RWPE1 (cell line): Measurements from ENCODE around the gene KDM4B.

Experiments used
- CTCF ChIA-PET: fragments of 350-600 bp; sonication (Branson Sonifier 250); formaldehyde crosslinking; extraction: SDS; loops from one replicate; lab custom pipeline; 2021; lab: Yijun Ruan, JAX
- POLR2A ChIA-PET: fragments of 400-600 bp; formaldehyde crosslinking; extraction: SDS; loops from one replicate; lab custom pipeline; 2020; ENCODE audit warnings: antibody characterized with exemption; ENCODE audit not compliant: low non-redundant PET; lab: Yijun Ruan, JAX
- DNase-seq: peaks from one replicate; pipeline ENCODE4 v3.0.0; 2012; ENCODE audit warnings: low spot score
- H3K27ac ChIP-seq: fragments of 450-650 bp; 2 replicates; pipeline ENCODE4 v1.5.1; 2017
- TF ChIP-seq, protein P1 (sequence below): fragments of 450-650 bp; conservative IDR thresholded peaks from 2 replicates; pipeline ENCODE4 v1.5.1; 2017; ENCODE audit warnings: low read depth, mild to moderate bottlenecking

The KDM4B gene

DNA sequence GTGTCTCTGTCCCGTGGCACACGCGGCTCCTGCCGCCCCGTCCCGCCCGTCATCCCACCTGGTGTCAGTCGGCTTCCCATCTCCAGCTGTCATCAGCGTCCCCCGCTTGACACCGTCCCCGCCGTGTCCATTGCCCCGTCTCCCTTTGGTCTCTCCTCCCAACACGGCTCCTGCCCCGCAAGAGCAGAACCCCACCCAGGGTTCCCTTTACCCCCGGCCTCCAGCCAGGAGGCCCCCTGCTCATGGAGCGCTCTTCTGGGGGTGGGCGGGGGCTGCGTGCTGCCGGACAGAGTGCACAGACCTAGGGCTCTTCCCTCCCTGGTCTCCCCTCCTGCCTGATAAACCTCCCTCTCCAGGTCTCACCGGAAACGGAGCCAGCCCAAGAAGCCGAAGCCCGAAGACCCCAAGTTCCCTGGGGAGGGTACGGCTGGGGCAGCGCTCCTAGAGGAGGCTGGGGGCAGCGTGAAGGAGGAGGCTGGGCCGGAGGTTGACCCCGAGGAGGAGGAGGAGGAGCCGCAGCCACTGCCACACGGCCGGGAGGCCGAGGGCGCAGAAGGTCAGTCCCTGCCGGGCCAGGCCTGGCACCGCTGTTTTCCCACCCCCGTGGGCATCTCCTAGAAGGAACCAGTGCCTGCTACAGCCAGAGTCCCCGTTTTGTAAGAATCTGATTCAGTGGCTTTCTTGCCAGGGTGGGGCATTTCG, 150.5 kb downstream of the KDM4B start:
- H3K27ac ChIP-seq = no peak overlapping the region
- TF ChIP-seq, protein P1, sequence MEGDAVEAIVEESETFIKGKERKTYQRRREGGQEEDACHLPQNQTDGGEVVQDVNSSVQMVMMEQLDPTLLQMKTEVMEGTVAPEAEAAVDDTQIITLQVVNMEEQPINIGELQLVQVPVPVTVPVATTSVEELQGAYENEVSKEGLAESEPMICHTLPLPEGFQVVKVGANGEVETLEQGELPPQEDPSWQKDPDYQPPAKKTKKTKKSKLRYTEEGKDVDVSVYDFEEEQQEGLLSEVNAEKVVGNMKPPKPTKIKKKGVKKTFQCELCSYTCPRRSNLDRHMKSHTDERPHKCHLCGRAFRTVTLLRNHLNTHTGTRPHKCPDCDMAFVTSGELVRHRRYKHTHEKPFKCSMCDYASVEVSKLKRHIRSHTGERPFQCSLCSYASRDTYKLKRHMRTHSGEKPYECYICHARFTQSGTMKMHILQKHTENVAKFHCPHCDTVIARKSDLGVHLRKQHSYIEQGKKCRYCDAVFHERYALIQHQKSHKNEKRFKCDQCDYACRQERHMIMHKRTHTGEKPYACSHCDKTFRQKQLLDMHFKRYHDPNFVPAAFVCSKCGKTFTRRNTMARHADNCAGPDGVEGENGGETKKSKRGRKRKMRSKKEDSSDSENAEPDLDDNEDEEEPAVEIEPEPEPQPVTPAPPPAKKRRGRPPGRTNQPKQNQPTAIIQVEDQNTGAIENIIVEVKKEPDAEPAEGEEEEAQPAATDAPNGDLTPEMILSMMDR = no peak
- POLR2A ChIA-PET = no interaction called here

DNA sequence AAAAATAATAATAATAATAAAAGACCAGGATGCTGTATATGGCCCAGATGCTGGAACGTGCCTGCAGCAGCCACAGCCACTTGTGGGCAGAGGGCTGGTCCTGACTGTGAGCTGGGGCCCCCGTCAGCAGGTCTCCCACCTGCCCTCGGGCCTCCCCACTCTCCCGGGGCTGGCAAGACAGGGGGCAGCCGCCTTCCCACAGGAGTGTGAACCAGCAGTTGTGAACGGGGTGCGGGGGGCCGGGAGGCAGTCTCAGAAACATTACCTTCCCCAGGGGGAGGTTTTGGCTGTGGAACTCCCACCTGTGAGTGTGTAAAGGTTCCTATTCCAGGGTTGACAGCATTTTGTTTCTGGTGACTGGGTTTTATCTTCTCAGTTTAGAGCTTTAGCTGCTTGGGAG, 151.4 kb downstream of the KDM4B start:
- CTCF ChIA-PET = interaction anchor here (0.6 kb wide), 1 partner anchor 280 kb away, joined by 3 read pairs; no protein-coding TSS in a partner anchor
- DNase-seq = no peak

More for the DNA sequence above, 150.5 kb downstream of the KDM4B start:
- no peak for DNase-seq
- CTCF ChIA-PET = interaction anchor here (0.6 kb wide), 1 partner anchor 279 kb away, joined by 3 read pairs; no protein-coding TSS in a partner anchor

DNA sequence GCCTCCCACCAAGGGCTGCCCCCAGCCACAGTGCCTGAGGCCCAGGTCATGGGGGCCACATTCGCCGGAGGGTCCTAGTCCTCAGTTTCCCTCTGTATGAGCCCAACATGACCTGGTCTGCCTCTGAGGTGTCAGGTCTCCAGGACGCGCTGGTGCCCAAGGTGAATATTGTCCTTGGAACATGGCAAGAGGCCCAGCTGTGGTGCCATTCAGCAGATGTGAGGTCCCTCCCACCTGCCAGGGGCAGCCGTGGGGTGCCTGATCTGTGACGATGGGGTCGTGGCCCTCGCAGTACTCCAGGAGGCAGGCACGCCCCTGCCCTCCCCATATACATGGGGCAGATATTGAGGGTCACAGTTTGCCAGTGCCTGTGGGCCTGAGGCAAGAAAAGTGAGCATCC, 151.9 kb downstream of the KDM4B start:
- no peak overlapping the region for H3K27ac ChIP-seq
- no peak for DNase-seq
- TF ChIP-seq, protein P1 = no peak
- ChIA-PET POLR2A (no interaction called here), CTCF (no interaction called here)

More for the DNA sequence above, 151.4 kb downstream of the KDM4B start:
- TF ChIP-seq, protein P1 = no peak
- H3K27ac ChIP-seq = no peak overlapping the region
- POLR2A ChIA-PET = no interaction called here

DNA sequence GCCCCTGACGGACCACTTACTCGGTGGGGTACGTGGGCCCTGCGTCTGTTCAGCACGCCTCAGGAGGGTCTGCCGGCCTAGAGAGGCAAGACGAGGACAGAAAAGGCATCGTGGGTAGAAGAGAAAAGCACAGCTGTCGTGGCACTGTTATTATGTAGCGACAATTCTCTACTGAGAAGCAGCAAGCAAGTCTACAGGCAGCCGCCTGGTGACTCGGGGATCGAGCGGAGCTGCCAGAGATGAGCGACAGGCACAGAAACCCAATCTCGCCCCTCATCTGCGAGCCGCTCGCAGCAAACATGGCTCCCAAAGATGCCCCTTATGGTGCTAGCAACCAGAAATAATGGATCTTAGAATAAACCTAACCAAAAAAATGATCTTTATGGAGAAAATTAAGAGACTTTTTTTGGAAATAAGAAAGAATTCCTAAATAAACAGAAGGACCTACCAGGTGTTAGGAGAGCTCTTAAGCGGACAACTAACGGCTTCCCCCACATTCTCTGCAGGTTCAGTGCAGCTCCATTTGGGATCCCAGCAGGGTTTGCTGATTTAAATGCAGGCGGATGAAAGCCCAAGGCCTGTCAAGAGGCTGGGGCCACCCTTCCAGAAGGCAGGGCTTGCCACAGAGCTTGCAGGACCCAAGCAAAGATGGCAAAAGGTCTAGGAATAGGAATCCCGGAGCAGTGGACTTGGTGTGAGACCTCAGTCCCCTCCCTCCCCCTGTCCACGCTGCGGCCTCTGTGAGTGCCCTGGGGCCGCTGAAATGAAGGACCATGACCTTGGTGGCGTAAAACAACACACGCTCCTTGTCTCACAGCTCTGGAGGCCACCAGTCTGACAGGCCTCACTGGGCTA, 152.6 kb downstream of the KDM4B start:
- POLR2A ChIA-PET = no interaction called here
- H3K27ac ChIP-seq = no peak overlapping the region
- CTCF ChIA-PET = no interaction called here
- TF ChIP-seq, protein P1 = no peak
- no peak for DNase-seq

DNA sequence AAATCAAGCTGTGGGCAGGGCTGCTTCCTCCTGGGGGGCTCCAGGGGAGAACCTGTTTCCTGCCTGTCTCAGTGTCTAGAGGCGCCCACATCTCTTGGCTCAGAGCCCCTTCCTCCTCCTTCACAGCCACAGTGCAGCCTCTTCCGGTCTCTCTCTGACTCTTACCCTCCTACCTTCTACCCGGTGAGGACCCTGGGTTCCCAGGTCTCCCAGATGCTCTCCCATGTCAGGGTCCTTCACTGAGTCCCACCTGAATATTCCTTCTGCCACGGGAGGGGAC, 153.1 kb downstream of the KDM4B start:
- TF ChIP-seq, protein P1 = no peak
- ChIA-PET POLR2A (no interaction called here), CTCF (no interaction called here)
- no peak overlapping the region for H3K27ac ChIP-seq
- DNase-seq = no peak

DNA sequence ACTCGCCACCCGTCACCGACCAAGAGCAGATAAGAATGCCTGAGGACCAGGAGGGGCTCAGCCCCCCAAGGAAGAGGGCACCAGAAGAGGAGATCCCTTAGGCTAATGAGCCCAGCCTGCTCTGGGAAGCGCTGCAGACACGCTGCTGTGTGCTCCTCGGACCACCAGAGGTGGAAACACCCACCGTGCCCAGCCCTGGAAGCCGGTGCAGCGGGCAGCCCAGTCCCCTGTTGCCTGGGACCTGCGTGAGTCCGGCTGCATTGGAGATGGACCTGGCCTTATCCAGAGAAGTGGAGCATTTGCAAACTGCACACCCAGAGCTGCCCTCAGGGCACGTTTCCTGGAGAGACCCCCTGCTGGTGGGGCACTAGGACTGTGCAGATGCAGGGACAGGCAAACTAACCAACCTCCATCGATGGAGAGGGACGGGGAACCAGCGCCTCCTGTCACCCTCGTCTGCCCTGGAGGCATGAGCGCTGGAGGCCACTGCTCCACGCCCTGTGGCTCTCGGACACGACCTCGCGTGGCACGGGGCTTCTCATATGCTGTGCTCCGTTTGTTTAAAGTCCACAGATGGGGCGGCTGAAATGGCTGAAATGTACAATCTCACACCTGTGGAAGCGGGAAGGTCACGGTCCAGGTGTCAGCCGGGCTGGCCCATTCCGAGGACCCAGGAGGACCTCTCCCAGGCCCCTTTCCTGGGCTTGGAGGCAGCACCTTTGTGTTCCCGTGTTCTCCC, 153.9 kb downstream of the KDM4B start:
- CTCF ChIA-PET = no interaction called here

More for the DNA sequence above, 153.9 kb downstream of the KDM4B start:
- no peak for DNase-seq
- POLR2A ChIA-PET = no interaction called here
- TF ChIP-seq, protein P1 = no peak
- H3K27ac ChIP-seq = no peak overlapping the region
